KOPT-K1 (cell line): Measurements from ENCODE around the gene OR8G1.

Source experiments
- H3K27ac ChIP-seq: fragments of 200-600 bp; sonication (generic); 2 replicates; pipeline ENCODE4 v1.5.1; 2016; ENCODE audit warnings: antibody characterized with exemption, mild to moderate bottlenecking, low read depth, low read length; ENCODE audit not compliant: poor library complexity, severe bottlenecking
- H3K36me3 ChIP-seq: fragments of 200-600 bp; sonication (generic); 2 replicates; pipeline ENCODE4 v1.5.1; 2017; ENCODE audit warnings: antibody characterized with exemption, mild to moderate bottlenecking, low read length, moderate library complexity; ENCODE audit not compliant: insufficient read depth
- H3K9me3 ChIP-seq: fragments of 200-600 bp; sonication (generic); 2 replicates; pipeline ENCODE4 v1.5.1; 2017; ENCODE audit warnings: antibody characterized with exemption, low read length, mild to moderate bottlenecking; ENCODE audit not compliant: insufficient read depth, poor library complexity, severe bottlenecking

OR8G1 gene

GRCh38 chr11:124285610-124286344, 44.9 kb downstream of the OR8G1 start:
- Histone ChIP-seq H3K9me3 (no peaks in the 10 kb centered on the region), H3K36me3 (no peaks in the 10 kb centered on the region), H3K27ac (no peak overlapping the region)

GRCh38 chr11:124294687-124295086, 53.8 kb downstream of the OR8G1 start:
- no peaks in the 10 kb centered on the region for H3K9me3 ChIP-seq
- H3K36me3 ChIP-seq: no peaks in the 10 kb centered on the region
- no peak overlapping the region for H3K27ac ChIP-seq

DNA sequence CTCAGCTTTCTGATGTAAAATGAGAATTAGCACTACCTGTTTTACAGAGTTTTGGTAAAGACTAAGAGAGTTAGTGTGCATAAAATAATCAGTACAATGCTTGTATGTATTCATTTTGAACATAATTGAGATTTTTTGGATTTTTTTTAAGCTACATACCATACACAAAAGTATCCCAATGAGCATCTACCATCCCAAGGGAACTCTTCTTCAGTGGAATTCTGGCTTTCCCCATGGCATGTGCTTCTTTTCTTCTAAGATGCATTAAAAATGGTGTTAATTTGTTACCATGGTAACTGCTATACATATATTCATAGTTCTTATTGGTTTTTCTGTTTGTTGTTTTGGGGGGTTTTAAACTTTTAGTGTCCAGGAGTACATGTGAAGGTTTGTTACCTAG, 55.1 kb downstream of the OR8G1 start:
- no peak overlapping the region for H3K27ac ChIP-seq
- no peaks in the 10 kb centered on the region for H3K9me3 ChIP-seq
- H3K36me3 ChIP-seq: no peaks in the 10 kb centered on the region

- no peaks in the 10 kb centered on the region for H3K9me3 ChIP-seq
- no peak overlapping the region for H3K27ac ChIP-seq
- no peaks in the 10 kb centered on the region for H3K36me3 ChIP-seq
Measured at GRCh38 chr11:124297921-124298320, 57.0 kb downstream of the OR8G1 start.

DNA sequence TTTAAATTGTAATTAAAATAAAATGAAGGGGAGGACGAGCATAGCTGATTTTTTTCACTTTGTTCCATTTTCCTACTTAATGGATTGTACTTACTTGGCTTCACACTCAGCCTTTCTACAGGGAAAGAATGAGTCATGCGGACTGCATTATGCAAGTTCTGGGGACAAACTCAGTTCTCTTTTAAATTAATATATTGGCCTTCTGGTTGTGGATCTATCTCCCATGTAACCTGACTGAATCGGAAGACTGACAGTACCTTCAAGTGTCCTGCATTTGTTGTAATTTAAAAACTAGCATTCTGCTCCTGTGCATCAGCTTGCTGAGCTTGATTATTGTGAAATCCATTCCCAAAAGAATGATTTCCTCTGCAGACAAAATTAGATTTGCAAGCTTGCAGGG, 60.7 kb downstream of the OR8G1 start:
- H3K36me3 ChIP-seq: no peaks in the 10 kb centered on the region
- H3K9me3 ChIP-seq: no peaks in the 10 kb centered on the region
- H3K27ac ChIP-seq: no peak overlapping the region

DNA sequence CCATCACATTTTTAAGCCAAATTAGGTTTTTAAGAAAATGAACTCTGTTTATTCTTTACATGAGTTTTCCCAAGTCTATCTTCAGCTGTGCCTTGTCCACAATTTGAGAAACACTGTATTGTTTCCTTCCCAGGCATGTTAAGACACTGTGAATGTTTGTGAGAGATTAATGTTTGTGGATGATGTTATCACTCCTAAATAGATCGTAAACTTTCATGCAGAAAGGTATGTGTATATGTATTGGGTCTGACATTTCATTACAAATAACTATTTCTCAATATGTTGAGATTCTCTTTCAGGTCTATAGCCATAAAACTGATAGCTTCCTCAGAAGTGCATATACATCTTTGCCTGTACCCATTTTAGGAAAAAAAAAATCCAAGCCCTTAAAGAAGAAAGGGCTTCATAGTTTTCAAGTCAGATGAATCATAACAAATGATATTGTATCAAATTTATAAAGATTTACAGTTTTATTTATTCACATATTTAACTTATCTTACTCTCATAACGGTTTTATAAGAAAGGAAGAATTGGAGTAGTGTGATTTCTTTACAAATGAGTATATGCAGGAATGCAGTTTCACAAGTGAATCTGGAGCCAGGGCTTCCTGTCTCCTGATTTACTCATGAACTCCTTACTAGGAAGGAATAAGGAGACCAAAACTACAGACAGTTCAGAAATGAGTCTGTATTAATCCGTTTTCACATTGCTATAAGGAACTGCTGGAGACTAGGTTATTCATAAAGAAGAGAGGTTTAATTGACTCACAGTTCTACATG, 61.6 kb downstream of the OR8G1 start:
- Histone ChIP-seq H3K27ac (no peak overlapping the region), H3K36me3 (no peaks in the 10 kb centered on the region), H3K9me3 (no peaks in the 10 kb centered on the region)
